HS-5 (cell line): ENCODE results near the gene SERPINB1.

Experiments used
- DNase-seq: peaks from one replicate; pipeline ENCODE4 v3.0.0-alpha.2; 2012; ENCODE audit warnings: low read depth

The SERPINB1 gene

DNA sequence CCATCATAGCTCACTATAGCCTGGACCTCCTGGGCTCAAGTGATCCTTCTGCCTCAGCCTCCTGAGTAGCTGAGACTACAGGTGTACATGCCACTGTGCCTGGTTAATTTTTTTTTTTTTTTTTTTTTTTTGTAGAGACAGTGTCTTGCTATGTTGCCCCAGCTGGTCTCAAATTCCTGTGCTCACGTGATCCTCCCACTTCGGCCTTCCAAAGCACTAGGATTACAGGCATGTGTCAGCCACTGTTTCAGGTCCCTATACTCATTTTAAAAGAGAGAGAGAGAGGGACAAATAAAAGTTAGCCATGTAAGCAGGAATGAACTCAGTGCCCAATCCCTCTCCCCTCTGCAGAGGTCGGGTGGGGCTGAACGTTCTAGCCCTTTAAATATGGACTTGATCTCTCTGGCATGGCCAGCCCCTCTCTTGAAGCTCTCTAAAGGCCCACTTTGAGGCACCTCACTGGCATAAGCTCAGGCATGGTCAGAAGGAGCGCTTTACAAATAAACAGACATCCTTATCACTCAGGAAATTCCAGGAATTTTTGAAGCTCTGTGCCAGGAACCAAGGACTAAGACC, 9.0 kb upstream of the SERPINB1 start:
- peak; percentile 35 for DNase-seq

DNA sequence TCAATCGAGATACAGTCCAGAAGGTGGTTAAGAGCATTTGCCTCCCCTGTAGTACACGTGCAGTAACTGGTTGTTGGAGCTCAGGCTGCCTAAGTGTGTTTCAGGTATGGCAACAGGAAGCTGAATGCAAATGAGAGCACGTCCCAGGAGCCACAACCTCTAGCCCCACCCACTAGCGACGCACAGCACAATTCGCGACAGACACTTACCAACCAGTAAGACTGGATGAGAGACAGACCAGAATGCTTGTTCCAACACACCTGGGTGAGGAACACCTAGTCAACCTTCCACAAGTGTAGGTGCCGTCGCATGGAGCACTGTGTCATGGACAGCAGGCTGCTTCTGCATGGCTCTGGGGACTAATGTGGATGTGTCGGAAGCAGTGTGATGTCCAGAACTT, 7.2 kb upstream of the SERPINB1 start:
- no peak for DNase-seq

DNA sequence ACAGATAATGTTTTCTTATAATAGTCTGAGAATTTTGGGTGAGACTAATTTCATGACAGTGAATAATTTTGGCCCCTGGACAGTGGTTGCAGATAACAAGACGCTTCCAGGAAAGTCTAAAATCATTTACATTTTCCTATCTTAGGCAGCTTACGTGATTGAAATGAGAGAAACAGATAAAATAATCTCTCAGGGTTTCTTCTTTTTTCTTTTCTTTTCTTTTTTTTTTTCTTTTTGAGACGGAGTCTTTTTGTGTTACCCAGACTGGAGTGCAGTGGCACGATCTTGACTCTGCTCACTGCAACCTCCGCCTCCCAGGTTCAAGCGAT, 4.2 kb upstream of the SERPINB1 start:
- DNase-seq = no peak

DNA sequence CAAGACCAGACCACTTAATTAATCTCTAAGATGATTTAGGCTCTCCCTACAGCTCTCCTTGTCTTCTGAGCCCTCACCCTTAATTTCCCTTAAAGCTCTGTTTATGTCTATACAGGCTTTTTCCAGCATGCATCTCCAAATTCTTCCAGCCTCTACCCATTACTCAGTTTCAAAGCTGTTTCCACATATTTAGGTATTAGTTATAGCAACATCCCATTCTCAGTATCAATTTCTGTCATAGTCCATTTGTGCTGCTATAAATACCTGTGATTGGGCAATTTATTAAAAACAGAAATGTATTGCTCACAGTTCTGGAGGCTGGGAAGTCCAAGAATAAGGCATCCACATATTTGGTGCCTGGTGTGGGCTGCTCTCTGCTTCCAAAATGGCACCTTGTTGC, 2.3 kb upstream of the SERPINB1 start:
- no peak for DNase-seq

DNA sequence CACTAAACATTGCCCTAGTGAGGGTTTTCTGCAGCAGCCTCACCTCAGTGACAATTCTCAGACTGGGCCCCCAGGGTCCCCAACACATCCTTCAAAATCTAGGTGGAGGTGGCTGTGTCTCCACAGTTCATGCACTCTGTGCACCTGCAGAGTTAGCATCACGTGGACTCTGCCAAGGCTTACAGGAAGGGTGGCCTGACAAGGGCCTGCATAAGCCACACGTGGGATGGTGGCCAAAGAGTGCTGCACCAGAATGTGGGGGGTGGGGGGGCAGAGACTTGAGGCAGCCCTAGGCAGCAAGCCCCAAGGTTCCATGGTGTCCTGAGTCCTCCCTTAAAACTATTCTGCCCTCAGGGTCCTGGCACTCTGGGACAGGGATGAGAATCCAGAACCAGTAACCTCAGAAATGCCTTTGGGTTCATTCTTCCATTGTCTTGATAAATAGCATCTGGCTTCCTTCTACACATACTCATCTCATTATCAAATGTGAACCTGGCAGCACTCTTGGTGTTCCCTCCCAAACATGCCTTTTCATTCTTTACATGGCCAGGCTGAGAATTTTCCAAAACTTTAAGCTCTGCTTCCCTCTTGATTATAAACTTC, 1.6 kb upstream of the SERPINB1 start:
- DNase-seq = no peak

DNA sequence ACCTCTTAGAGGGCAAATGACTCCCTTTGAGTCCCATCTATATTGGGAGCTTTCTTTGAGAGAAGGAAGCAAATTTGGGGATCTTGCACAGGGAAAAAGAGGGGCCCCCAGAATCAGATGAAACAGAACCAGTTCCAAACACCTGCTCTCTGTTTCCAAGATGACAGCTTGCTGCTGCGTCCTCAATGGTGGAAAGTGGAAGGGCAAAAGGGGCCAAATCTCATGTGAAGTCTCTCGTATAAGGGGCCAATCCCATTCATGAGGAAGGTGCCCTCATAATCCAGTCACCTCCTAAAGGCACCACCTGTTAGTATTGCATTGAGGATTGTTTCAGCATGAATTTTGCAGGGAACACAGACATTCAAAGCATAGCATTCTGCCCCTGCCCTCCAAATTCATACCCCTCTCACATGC, 483 bp upstream of the SERPINB1 start:
- no peak for DNase-seq

DNA sequence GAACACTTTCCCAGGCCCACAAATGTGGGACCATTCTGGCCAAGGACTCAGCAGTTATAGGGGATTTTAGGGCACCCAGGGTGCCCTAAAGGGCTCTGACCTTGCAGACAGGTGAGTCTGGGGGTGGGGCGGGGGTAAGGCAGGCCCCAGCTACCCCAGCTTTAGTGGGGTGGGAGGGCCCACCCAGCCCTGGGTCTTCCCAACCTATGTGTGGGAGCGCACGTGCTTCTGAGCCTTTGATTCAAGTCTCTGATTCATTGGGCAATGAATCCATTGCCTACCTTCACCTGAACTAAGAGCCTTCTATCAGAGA, 958 bp downstream of the SERPINB1 start:
- DNase-seq = no peak

DNA sequence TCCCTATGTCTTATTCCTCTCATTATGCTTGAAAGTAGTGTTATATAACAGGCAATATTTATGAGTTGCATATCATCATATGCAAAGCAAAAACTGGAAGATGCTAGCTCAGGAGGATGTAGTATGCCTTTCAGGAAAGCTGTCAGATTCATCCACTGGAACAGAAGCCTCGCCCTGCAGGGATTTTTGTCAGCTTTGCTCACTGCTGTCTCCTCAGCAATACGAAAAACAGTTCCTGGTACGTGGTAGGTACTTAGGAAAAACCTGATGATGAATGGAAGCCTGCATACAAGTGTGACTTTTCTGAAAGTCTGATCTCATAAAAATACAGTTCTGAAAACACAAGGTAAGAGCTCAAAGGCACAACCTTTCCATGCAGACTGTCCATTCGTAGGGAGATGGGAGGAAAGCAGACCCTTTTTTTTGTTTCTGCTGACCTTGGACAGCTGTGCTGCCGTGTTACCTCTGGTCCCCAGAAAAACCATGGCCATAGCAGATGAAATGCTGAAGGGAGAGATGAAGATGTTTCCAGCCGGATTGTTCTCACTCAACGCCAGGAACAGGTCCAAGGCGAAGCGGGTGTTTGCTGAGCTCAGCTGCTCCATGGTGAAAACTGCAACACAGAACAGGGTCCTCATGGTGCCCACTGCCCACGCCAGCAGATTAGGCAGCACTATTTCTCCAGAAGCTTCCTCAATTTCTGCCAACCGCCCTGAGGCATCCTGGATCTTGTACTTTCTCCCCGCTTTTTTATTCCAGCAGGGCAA, 1.5 kb downstream of the SERPINB1 start:
- no peak for DNase-seq

DNA sequence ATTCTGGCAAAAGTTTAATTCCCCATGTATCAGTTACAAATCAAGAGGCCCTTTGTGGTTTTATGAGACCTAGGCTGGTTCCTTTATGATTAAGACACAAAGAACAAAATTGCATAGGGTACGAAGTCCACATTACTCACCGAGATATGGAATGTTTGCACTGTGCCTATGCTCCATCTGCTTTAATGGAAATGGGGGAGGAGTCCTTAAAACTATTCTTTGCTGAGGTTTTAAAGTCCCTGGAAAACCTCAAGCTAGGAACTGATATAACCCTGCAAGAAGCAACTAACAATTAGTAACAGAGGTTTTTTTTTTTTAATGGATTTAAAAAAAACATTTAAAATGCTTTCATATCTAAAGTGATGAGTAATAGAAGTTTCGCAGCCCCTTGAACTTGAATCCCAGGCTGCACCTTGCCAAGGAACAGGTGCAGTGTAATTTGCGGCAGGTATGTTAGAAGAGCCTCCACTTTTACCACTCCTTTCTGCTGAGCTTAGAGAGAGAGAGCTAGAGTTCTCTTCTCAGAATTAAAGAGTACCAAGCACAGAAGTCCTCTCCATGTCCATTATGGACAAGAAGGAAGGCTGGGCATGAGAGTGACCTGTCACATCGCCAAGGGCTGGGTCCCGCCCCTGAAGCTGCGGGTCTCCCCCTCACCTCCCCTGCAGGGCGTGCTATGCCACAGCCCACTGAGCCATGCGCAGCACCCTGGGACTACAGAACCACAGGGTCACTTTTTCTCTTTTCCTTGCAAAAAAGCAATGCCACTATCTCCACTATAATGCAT, 2.3 kb downstream of the SERPINB1 start:
- peak; percentile 70 for DNase-seq

DNA sequence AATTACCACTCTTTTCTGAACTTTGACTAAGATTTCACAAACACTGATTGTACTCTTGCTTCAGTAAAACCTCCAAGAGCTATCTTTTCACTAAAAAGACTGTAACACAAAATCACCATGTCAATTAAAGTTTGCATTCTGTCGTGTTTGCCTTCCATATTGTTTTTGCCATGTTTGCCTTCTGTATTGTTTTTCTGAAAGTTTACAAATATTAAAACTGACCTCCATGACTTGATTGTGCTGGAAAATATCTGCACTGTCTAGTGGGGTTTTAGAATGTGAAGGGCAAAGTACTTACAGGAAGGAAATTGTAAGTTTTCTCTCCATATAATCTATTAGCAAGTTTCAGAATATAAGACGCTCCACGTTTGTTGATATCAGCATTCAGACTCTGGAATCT, 3.4 kb downstream of the SERPINB1 start:
- DNase-seq = no peak

DNA sequence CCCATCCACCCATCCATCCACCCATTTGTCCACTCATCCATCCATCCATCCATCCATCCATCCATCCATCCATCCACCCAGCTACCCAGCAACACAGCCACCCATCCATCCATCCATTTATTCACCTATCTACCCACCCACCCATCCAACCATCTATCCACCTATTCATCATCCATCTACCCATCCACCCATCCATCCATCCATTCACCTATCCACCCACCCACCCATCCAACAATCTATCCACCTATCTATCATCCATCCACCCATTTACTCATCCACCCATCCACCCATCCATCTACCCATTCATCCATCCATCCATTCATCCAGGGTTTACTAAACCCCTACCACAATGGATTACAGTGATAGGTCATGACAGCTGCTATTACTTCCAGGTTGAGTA, 7.4 kb downstream of the SERPINB1 start:
- no peak for DNase-seq

DNA sequence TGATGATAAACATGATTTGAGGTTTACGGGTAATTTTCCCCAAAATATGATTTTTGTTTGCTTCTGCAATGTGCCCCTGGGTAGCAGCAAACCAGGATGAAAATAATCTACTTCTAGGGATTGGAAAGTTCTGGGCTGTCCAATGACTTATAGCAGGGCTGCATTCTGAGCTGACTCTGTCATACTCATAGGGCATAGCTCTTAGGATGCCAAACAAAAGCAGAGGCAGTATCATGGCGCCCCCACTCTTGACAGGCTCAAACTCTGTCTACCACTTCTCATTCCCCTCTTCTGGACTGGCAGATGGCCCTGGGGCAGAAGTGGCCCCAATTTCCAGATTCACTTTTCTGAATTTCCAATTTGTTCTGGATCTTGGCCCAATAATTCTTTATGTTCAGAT, 10.3 kb downstream of the SERPINB1 start:
- no peak for DNase-seq

DNA sequence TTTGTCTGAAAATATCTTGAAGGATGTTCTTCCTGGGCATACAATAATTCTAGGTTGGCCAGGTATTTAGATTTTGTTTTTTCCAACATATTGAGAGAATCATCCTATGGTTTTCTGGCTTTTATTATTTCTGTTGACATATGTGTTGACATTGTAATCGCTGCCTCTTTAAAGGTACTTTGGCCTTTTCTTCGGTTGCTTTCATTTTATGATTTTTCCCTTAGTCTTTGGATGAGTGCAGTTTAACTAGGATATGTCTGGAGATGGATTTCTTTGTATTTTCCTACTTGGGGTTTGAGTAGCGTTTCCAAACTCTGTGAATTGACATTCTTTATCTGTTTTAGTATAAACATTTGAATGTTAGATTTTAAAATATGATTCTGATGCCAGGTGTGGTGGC, 11.5 kb downstream of the SERPINB1 start:
- DNase-seq = no peak

DNA sequence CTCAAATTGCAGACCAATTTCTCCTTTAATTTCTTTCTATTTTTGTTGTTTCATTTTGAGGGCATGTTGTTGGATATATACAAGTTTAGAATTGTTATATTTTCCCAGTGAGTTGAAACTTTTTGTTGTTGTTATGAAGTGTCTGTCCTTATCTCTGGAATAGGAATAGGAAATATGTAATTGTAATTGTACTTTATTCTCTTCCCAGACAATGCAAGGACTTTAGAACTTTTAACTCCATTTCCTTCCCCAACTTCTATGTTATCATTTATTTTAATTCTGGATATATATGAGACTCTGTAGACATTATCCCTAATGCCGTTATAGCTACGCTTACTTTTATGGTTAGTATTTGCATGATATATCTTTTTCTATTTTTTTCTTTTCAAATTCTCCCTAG, 12.4 kb downstream of the SERPINB1 start:
- DNase-seq = no peak

DNA sequence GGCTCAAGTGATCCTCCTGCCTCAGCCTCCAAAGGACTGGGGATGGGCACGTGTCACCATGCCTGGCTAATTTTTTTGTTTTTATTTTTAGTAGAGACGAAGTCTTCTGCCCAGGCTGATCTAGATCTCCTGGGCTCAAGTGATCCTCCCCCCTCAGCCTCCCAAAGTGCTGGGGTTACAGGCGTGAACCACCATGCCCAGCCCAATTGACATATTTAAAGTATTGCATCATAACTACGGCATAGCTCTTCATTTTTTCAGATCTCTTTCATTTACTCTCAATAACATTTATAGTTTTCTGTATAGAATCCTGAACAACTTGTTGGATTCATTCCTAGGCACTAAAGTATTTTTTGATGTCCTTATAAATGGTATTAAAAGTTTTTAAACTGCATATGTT, 13.0 kb downstream of the SERPINB1 start:
- no peak for DNase-seq

DNA sequence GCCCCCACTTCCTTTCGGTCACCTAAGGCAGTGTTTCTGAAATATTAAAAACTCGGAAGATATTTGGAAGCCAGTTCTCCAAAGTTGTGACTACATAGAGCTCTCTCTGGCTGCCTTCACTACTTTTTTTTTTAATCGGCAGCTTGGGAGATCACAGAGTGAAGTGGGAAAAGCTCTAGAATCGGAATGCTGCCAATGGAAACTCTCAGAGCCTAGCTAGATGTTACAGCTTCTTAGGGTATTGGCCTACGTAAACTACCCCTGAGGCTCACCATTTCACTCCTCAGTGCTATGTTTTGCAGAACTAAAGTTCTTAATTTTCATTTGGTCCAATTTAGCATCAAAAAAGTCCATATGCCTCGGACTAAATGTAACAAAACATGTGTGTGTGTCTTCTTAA, 14.5 kb downstream of the SERPINB1 start:
- DNase-seq = no peak

DNA sequence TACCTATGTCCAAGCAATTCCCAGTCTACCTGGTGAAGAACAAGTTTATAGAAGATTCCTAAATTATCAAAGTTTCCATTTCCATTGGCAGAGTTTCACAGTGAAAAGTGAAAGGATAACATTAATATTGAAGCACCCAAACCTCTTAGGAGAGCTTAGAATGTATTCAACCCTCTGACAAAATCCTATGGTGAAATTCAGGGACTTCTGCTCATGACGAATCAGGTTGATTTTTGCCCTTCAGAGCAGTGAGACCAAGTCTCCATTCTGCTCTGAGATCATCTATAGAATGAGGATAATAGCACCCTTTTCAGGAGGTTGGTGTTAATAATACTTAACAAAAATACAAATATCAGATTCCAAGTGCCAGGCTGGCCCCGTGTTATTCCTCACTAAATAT, 15.5 kb downstream of the SERPINB1 start:
- DNase-seq = no peak

DNA sequence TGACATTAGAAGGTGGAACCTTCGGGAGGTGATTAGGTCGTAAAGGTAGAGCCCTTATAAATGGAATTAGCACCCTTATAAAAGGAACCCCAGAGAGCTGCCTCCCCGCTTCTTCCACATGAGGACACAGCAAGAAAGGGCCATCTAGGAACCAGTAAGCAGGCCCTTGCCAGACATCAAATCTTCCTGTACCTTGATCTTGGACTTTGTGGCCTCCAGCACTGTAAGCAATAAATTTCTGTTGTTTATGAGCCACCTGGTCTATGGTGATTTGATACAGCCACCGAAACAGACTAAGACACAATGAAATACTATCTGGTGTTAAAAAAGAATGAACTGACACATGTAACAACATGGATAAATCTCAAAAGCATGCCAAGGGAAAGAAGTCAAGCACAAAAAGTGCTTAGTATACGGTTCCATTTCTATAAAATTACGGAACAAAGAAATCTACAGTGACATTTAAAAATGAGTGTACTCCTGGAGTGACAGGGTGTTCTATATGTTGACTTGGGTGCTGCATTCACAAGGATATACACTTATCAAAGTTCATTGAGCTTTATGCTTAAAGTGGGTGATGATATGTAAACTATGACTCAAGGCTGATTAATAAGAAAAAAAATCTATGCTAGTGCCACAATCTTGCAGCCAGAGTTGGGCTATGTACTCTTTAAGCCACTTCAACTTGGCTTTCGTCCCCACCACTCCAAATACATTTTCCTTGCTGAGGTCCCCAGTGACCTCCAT, 18.4 kb downstream of the SERPINB1 start:
- no peak for DNase-seq

DNA sequence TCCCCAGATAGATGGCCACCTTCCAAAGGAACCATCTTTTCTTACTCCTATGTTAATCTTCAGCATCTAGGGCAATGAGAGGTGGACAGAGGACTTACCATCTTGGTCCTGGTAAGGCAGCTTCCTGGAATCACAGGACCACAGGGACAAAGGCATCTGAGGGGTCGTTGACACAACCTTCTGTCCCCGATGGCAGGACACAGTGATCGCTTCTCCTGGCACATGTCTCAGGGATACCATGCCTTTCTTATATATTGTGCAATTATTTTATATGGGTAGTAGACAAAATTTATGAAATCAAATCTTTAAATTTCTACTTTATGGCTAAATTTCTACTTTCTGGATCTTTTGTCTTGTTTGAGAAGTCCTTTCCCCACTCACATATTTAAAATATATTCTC, 20.1 kb downstream of the SERPINB1 start:
- DNase-seq = no peak

DNA sequence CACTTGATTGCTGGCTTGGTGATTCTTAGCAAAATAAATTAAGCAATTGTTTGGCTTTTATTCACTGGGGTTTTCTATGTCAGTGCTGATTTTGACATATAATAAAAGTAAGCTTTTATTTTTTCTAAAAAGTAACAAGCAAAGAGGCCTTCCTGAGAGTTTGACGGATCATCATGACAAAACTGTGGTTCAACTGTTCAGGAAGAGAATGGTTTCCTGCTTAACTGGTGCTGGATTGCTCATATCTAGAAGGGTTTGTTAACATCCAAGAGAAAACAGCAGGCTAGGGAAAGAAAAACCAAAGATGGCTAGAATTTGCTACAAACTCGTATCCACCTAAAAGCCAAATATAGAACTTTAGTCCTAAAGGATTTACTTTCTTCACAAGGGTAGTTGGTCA, 21.2 kb downstream of the SERPINB1 start:
- DNase-seq = no peak

DNA sequence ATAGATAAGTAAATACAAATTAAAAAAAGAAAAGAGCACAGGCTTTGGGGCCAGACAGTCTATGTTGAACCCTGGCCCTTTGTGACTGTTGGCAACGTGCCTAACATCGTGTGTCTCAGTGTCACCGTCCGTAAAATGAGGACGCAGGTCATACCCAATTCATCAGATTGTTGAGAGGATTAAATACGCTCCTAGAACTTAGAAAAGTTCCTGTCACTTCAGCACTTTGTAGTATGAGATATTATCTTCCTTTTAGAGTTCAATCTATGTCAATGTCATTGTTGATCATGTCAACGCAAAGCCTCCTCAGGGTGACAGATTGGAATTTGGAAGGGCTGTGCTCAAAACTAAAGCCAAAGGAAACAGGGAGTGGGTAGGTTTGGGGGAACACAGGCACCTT, 21.7 kb downstream of the SERPINB1 start:
- DNase-seq = no peak

DNA sequence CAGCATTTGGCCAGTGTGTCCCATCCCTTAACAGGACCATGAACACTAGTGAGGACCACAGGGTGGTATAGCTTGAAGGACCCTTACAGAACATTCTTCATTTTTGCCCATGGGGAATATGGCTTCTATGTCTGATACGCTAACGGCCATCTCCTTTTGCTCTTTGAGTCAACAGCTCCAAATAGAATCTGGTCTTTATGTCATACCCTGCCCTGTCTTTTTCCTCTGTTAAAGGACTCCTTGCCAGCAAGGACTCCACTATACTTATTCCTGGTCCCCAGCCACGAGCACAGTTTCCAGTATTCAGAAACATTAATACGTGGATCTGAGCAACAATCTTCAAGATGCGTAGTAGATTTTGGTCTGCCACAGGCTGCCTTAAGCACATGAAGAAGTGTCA, 22.5 kb downstream of the SERPINB1 start:
- no peak for DNase-seq

DNA sequence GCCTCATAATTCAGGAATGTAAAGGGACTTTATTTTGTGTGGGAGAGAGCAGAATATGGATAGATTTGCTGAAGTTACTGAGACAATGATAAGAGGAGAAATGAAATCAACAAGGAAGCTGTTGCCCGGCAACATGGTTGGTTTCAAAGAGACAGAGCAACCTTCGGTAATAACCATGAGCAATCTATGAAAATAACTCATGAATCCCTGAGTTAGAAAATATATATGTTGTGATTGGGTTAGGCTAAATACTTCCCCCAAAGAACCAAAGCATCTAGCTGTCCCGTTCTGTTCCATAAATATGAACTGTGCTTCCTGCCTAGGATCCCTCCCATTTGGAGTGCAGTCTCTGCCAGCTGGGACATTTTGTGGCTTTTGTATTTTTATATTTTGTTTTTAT, 23.1 kb downstream of the SERPINB1 start:
- DNase-seq = no peak
